Liver (tissue), 9 donors: Measurements from ENCODE around the gene ADISSP. TPM values are rescaled to one million over a fixed set of nuclear protein-coding genes. Genes with fewer than 3 reads are reported as not detected.

Experiments used
- DNase-seq: peaks from one replicate; pipeline ENCODE4 v3.0.0-alpha.2; 2017; ENCODE audit warnings: low spot score
- H3K27ac ChIP-seq, 2 donors: one replicate each; pipeline ENCODE4 v1.7.0; 2013; ENCODE audit warnings: inconsistent platforms in 2 of 2, low read length in 2 of 2, control low read depth in 1 of 2, low read depth in 1 of 2, mild to moderate bottlenecking in 1 of 2
- H3K27me3 ChIP-seq, 4 donors: one replicate each; pipeline versions ENCODE4 v1.6.1 to v1.7.0; 2013; ENCODE audit warnings: low read length in 3 of 4, inconsistent platforms in 1 of 4, mild to moderate bottlenecking in 1 of 4, moderate library complexity in 1 of 4; ENCODE audit not compliant: control insufficient read depth in 4 of 4, insufficient read depth in 4 of 4
- H3K36me3 ChIP-seq, 4 donors: one replicate each; pipeline versions ENCODE4 v1.6.1 to v1.7.0; 2013; ENCODE audit warnings: low read length in 3 of 4, mild to moderate bottlenecking in 3 of 4, low read depth in 1 of 4, moderate library complexity in 1 of 4; ENCODE audit not compliant: control insufficient read depth in 4 of 4, insufficient read depth in 3 of 4
- H3K4me1 ChIP-seq, 4 donors: one replicate each; pipeline versions ENCODE4 v1.6.1 to v1.7.0; 2013; ENCODE audit warnings: low read length in 3 of 4, mild to moderate bottlenecking in 3 of 4, moderate library complexity in 1 of 4; ENCODE audit not compliant: control insufficient read depth in 4 of 4, insufficient read depth in 4 of 4
- H3K4me3 ChIP-seq, 3 donors: one replicate each; pipeline versions ENCODE4 v1.6.1 to v1.7.0; 2013; ENCODE audit warnings: low read length in 3 of 3, control low read depth in 1 of 3, low read depth in 1 of 3, mild to moderate bottlenecking in 1 of 3
- H3K9ac ChIP-seq, 2 donors: one replicate each; pipeline ENCODE4 v1.7.0; 2013; ENCODE audit warnings: low read length in 2 of 2, mild to moderate bottlenecking in 2 of 2, moderate library complexity in 2 of 2, control low read depth in 1 of 2, low read depth in 1 of 2
- H3K9me3 ChIP-seq, 4 donors: one replicate each; pipeline versions ENCODE4 v1.6.1 to v1.7.0; 2013; ENCODE audit warnings: low read length in 3 of 4; ENCODE audit not compliant: control insufficient read depth in 4 of 4
- EGR1 ChIP-seq, 2 donors: IDR thresholded peaks; 2 replicates each; pipeline ENCODE4 v1.6.1; 2016 to 2018; ENCODE audit warnings: antibody characterized with exemption in 2 of 2, low read depth in 2 of 2
- FOXA1 ChIP-seq: IDR thresholded peaks from 2 replicates; pipeline ENCODE4 v1.6.1; 2016; ENCODE audit warnings: antibody characterized with exemption
- FOXA2 ChIP-seq: IDR thresholded peaks from 2 replicates; pipeline ENCODE4 v1.6.1; 2016; ENCODE audit warnings: antibody characterized with exemption
- HNF4A ChIP-seq, 2 donors: conservative IDR thresholded peaks; 2 replicates each; pipeline ENCODE4 v1.6.1; 2016; ENCODE audit warnings: antibody characterized with exemption in 2 of 2, mild to moderate bottlenecking in 2 of 2
- HNF4G ChIP-seq: IDR thresholded peaks from 2 replicates; pipeline ENCODE4 v1.6.1; 2016; ENCODE audit warnings: antibody characterized with exemption
- JUND ChIP-seq, 2 donors: IDR thresholded peaks; 2 replicates each; pipeline ENCODE4 v1.6.1; 2016; ENCODE audit warnings: antibody characterized with exemption in 2 of 2
- NR2F2 ChIP-seq: IDR thresholded peaks from 2 replicates; pipeline ENCODE4 v1.6.1; 2016; ENCODE audit warnings: antibody characterized with exemption
- RAD21 ChIP-seq, 2 donors: IDR thresholded peaks; 2 replicates each; pipeline ENCODE4 v1.6.1; 2016; ENCODE audit warnings: antibody characterized with exemption in 2 of 2, mild to moderate bottlenecking in 2 of 2
- RXRA ChIP-seq, 2 donors: IDR thresholded peaks; 2 replicates each; pipeline ENCODE4 v1.6.1; 2017 to 2018; ENCODE audit warnings: antibody characterized with exemption in 2 of 2, mild to moderate bottlenecking in 1 of 2
- YY1 ChIP-seq: IDR thresholded peaks from 2 replicates; pipeline ENCODE4 v1.6.1; 2016; ENCODE audit warnings: antibody characterized with exemption, mild to moderate bottlenecking
- ZBTB33 ChIP-seq: IDR thresholded peaks from 2 replicates; pipeline ENCODE4 v1.6.1; 2016; ENCODE audit warnings: antibody characterized with exemption
- WGBS: extraction: QIAGEN DNeasy Blood & Tissue Kit; methylation state at CpG from one replicate; pipeline ENCODE4 v1.1.7; 2013; 5-methylcytosine and 5-hydroxymethylcytosine counted together
- polyA plus RNA-seq, 2 donors: library from polyadenylated mRNA; stranded (reverse) in 1 of 2; unstranded in 1 of 2; fragments of 200-250 nt in 1 of 2; fragments of >200 nt in 1 of 2; fragmentation: Nextera tagmentation in 1 of 2; extraction: Ambion mirVana in 1 of 2; gene quantifications; one replicate each; pipeline versions ENCODE4 v1.2.1 to v1.2.3, GENCODE V29; 2013 to 2015
- total RNA-seq, 2 donors: library from RNA; depleted of rRNA; stranded (reverse); fragments of >200 nt; gene quantifications; one replicate each; pipeline ENCODE4 v1.2.3, GENCODE V29; 2014
- TF ChIP-seq, protein P1 (sequence below): IDR thresholded peaks from 2 replicates; pipeline ENCODE4 v1.6.1; 2016; ENCODE audit warnings: antibody characterized with exemption, mild to moderate bottlenecking
- TF ChIP-seq, protein P2 (sequence below): IDR thresholded peaks from 2 replicates; pipeline ENCODE4 v1.6.1; 2016; ENCODE audit warnings: antibody characterized with exemption
- donor health status: healthy.
- donor health status: healthy.
- donor health status: healthy.
- donor health status: healthy.
- donor health status: healthy.

ADISSP gene
- total and polyA plus RNA-seq, 4 donors = 3.8 to 27.3 (median 10.4) TPM

DNA sequence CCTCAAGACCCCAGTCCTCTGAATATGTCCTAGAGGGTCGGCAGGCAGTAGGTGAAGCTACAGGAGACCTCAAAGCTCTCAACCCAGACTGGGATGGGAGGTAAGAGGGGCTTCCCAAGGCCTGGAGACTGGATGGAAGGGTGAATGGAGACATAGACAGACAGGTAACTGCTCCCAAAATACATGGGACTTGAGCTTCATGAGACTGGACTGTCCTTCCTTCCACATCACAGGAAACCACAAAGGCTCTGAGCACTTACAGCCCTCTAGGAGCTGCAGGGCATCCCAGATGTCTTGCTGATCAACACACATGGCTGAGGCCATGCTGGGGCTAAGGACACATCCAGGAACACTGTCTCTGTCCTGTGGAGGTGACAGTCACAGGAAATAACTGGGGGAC lies 23.5 kb downstream of the ADISSP start (continued):
- TF ChIP-seq HNF4A (conservative IDR thresholded peaks at IDR 0.05) (no peak), RXRA (IDR thresholded peaks at IDR 0.05) (no peak), JUND (IDR thresholded peaks at IDR 0.05) (no peak), EGR1 (IDR thresholded peaks at IDR 0.05; ENCODE audit: low read depth in 2 of 2) (no peak), FOXA1 (no peak)

- Histone ChIP-seq H3K36me3 (no peaks in the 10 kb centered on the region), H3K4me1 (peaks cover 5 to 12% (median 7%) of the 10 kb centered on the region in 4 donors), H3K4me3 (no peak overlapping the region), H3K9me3 (no peaks in the 10 kb centered on the region), H3K9ac (no peak overlapping the region), H3K27ac (no peak overlapping the region), H3K27me3 (no peaks in the 10 kb centered on the region)
- no peak for TF ChIP-seq FOXA1
- DNase-seq = no peak
- 90% methylated on average over 2 of the region's 2 CpGs for WGBS
Measured at GRCh38 chr20:3743251-3743650, 24.3 kb downstream of the ADISSP start.

- no peak overlapping the region for H3K27ac ChIP-seq
- no peak overlapping the region for H3K9ac ChIP-seq
- no peaks in the 10 kb centered on the region for H3K36me3 ChIP-seq
- H3K4me3 ChIP-seq = no peak overlapping the region
- no peaks in the 10 kb centered on the region for H3K9me3 ChIP-seq
- 86% methylated on average over 7 of the region's 7 CpGs for WGBS
- no peak for TF ChIP-seq RXRA (IDR thresholded peaks at IDR 0.05)
- peaks cover 5 to 12% (median 9%) of the 10 kb centered on the region in 4 donors for H3K4me1 ChIP-seq
- no peak for DNase-seq
- H3K27me3 ChIP-seq = no peaks in the 10 kb centered on the region
Measured at GRCh38 chr20:3741836-3742458, 25.6 kb downstream of the ADISSP start.

DNA sequence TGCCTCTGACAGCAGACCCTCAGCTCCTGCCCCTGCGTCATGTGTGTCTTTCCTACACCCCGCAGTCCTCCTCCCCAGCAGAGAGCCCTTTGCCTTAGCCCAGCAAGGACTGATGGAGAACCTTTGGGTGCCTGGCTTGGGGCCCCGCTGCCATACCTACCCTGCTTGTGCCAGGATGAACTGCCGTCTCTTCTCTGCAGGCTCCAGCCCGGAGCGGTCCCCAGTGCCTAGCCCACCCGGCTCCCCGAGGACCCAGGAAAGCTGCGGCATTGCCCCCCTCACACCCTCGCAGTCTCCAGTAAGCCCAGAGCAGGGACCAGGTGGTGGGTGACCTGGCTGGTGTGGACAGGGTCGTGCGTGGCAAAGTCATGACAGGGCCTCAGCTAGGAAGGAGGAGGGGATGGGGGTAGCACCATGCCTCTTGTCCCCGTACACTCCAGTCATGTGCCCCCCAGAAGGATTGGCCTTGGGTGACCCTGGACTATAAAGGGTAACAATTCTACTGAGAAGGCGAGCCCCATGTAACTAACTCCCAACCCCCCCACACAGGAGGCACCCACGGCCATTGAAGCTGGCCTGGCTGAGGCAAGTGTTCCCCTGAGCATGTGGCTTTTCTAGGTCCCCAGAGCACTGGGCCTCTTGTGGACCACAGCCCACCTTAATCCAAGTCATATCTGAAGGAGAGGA lies 26.8 kb downstream of the ADISSP start:
- TF ChIP-seq EGR1 (IDR thresholded peaks at IDR 0.05; ENCODE audit: low read depth in 2 of 2) = no peak
- TF ChIP-seq HNF4G = no peak
- TF ChIP-seq ZBTB33 = no peak
- TF ChIP-seq FOXA2 = no peak
- TF ChIP-seq, protein P1, sequence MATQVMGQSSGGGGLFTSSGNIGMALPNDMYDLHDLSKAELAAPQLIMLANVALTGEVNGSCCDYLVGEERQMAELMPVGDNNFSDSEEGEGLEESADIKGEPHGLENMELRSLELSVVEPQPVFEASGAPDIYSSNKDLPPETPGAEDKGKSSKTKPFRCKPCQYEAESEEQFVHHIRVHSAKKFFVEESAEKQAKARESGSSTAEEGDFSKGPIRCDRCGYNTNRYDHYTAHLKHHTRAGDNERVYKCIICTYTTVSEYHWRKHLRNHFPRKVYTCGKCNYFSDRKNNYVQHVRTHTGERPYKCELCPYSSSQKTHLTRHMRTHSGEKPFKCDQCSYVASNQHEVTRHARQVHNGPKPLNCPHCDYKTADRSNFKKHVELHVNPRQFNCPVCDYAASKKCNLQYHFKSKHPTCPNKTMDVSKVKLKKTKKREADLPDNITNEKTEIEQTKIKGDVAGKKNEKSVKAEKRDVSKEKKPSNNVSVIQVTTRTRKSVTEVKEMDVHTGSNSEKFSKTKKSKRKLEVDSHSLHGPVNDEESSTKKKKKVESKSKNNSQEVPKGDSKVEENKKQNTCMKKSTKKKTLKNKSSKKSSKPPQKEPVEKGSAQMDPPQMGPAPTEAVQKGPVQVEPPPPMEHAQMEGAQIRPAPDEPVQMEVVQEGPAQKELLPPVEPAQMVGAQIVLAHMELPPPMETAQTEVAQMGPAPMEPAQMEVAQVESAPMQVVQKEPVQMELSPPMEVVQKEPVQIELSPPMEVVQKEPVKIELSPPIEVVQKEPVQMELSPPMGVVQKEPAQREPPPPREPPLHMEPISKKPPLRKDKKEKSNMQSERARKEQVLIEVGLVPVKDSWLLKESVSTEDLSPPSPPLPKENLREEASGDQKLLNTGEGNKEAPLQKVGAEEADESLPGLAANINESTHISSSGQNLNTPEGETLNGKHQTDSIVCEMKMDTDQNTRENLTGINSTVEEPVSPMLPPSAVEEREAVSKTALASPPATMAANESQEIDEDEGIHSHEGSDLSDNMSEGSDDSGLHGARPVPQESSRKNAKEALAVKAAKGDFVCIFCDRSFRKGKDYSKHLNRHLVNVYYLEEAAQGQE = no peak
- no peak for TF ChIP-seq RAD21 (IDR thresholded peaks at IDR 0.05)
- no peak for TF ChIP-seq NR2F2
- no peak for TF ChIP-seq JUND (IDR thresholded peaks at IDR 0.05)
- no peak for TF ChIP-seq YY1
- no peak for TF ChIP-seq HNF4A (conservative IDR thresholded peaks at IDR 0.05)
- no peak for TF ChIP-seq FOXA1
- TF ChIP-seq, protein P2, sequence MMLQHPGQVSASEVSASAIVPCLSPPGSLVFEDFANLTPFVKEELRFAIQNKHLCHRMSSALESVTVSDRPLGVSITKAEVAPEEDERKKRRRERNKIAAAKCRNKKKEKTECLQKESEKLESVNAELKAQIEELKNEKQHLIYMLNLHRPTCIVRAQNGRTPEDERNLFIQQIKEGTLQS = no peak
- Histone ChIP-seq H3K27ac (no peak overlapping the region), H3K27me3 (no peaks in the 10 kb centered on the region), H3K9ac (no peak overlapping the region), H3K9me3 (no peaks in the 10 kb centered on the region), H3K4me3 (no peak overlapping the region), H3K36me3 (no peaks in the 10 kb centered on the region), H3K4me1 (peaks cover 5 to 12% (median 9%) of the 10 kb centered on the region in 4 donors)
- 96% methylated on average over 15 of the region's 15 CpGs for WGBS
- DNase-seq = no peak
